Measurements from ENCODE around the gene CERS6.

CERS6 gene

DNA sequence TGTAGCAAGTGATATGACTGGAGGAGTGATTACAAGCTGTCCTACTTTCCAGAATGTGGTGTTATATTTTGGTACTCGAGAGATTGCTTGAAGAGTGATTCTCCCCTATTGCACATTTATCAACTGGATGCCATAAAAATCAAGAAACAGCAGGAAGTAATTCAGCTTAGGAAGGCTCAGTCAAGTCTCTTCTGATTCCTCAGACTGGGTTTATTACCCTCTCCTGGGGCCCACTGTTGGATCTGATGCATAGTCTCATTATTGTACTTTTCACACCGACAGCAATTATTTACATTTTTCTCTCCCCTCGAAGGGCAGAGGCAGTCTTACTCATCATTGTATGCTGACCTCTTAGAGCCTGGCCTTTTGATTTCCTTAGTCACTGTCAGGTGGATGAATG lies 355.6 kb downstream of the CERS6 start:
- H3K4me3 ChIP-seq (ENCODE audit: low read depth, low read length), result no peak overlapping the region
- TF ChIP-seq CTCF (conservative IDR thresholded peaks at IDR 0.05; ENCODE audit: low read depth, low read length), result no peak
- no peak for DNase-seq (ENCODE audit: low read depth)

- DNase-seq (ENCODE audit: low read depth), result no peak
- no peak overlapping the region for H3K4me3 ChIP-seq (ENCODE audit: low read depth, low read length)
- no peak for TF ChIP-seq CTCF (conservative IDR thresholded peaks at IDR 0.05; ENCODE audit: low read depth, low read length)
These were observed 358.0 kb downstream of the CERS6 start for GRCh38 chr2:168814046-168814445.

- no peak for DNase-seq (ENCODE audit: low read depth)
- TF ChIP-seq CTCF (conservative IDR thresholded peaks at IDR 0.05; ENCODE audit: low read depth, low read length), result no peak
- no peak overlapping the region for H3K4me3 ChIP-seq (ENCODE audit: low read depth, low read length)
These were observed 359.2 kb downstream of the CERS6 start for GRCh38 chr2:168814939-168815907.

DNA sequence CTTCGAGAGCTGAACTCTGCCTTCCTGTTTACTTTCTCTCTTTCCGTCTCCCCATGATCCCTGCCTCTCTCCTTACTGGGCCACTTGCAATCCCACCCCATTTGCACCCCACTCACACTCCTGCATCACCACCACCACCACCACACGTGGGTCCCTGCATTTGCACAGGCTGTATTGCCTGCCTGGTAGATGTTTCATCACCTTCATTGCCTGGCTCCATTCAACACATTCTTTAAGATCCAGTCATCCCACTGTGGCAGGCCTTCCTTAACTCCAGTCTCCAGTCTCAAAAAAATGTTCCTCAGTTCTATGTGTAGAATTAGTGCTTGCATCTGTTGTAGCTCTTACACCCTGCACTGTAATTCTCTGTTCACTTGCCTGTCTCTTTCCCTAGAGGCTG lies 360.3 kb downstream of the CERS6 start:
- no peak for TF ChIP-seq CTCF (conservative IDR thresholded peaks at IDR 0.05; ENCODE audit: low read depth, low read length)
- no peak overlapping the region for H3K4me3 ChIP-seq (ENCODE audit: low read depth, low read length)
- peak; percentile 96 for DNase-seq (ENCODE audit: low read depth)

- TF ChIP-seq CTCF (conservative IDR thresholded peaks at IDR 0.05; ENCODE audit: low read depth, low read length), result no peak
- DNase-seq (ENCODE audit: low read depth), result no peak
- no peak overlapping the region for H3K4me3 ChIP-seq (ENCODE audit: low read depth, low read length)
These were observed 363.1 kb downstream of the CERS6 start for GRCh38 chr2:168819050-168819715.

DNA sequence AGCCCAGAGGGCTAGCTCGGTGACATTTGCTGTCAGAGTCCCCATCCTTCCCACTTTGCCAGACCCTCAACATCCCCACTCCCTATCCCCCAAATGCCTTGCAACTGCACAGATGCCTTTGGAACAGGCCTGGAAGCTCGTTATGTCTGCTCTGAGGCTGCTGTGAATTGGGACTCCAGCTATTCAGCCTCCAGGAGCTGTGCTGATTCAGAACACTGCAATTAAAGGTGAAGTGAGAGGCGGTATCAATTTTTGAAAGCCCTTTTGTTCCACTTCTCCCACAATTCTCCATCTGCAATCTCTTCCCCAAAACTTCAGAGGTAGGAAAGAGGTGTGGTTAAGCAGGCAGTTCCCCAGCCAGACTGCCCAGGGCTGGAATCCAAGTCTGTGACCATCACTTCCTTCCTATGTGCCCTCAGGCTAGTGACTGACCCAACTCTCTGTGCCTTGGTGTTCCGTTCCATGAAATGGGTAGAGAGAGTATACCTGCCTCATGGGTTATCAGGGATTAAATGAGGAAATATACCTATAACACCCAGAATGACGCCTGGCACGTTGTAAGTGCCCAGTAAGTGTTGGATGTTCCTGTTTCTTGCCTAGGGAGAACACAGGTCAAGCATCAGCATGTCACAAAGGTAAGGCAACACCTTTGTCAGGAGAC lies 363.9 kb downstream of the CERS6 start:
- H3K4me3 ChIP-seq (ENCODE audit: low read depth, low read length), result no peak overlapping the region
- TF ChIP-seq CTCF (conservative IDR thresholded peaks at IDR 0.05; ENCODE audit: low read depth, low read length), result no peak
- DNase-seq (ENCODE audit: low read depth), result no peak

All from choroid plexus epithelial cell (primary cell).